CMK (cell line): ENCODE results near the gene MN1.

Experiments
- DNase-seq: peaks from one replicate; pipeline ENCODE4 v3.0.0-alpha.2; 2010; ENCODE audit warnings: low read depth

MN1 gene

GRCh38 chr22:27740202-27740748, 61.3 kb downstream of the MN1 start:
- DNase-seq = no peak

- no peak for DNase-seq
Measured at GRCh38 chr22:27737521-27737920, 64.0 kb downstream of the MN1 start.

- DNase-seq = no peak
Measured at GRCh38 chr22:27734066-27734465, 67.5 kb downstream of the MN1 start.

GRCh38 chr22:27732841-27733240, 68.7 kb downstream of the MN1 start:
- DNase-seq = no peak

DNA sequence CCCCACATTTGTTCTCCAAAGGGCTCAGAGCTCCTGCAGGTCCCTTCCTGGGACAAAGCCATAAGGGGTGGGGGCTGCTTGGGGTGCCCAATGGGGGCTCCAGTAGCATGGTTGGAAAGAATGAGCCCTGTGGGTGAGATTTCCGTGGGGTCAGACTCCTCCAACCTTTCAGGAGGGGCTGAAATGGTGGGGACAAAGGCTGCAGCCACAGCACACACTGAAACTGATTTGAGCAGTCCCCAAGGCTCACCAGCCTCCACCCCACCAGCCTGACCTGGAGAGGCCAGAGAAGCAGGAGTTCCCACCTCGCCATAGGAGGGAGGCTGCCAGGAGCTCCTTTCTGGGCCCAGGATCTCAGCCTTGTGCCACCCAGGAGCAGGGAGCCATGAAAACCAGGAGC, 69.2 kb downstream of the MN1 start:
- DNase-seq = no peak

DNA sequence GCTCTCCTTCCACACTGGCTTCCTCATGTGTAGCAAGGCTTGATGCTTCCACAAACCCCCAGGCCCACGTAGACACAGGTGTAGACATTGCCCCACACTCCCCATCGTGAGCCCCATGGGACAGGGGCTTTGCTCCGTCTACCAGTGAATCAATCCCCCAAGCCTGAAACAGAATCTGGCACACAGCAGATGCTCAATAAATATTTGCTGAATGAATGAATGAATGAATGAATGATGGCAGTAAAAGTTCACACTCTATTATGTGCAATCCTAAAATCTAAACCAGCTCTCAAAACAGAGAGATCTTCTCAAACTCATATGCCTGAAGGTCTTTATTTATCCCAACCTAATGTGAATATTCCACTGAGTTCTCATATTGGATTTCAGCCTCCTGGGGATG, 69.9 kb downstream of the MN1 start:
- DNase-seq = no peak

- DNase-seq = no peak
Measured at GRCh38 chr22:27730641-27731433, 70.7 kb downstream of the MN1 start.

- no peak for DNase-seq
Measured at GRCh38 chr22:27729246-27729645, 72.3 kb downstream of the MN1 start.

DNA sequence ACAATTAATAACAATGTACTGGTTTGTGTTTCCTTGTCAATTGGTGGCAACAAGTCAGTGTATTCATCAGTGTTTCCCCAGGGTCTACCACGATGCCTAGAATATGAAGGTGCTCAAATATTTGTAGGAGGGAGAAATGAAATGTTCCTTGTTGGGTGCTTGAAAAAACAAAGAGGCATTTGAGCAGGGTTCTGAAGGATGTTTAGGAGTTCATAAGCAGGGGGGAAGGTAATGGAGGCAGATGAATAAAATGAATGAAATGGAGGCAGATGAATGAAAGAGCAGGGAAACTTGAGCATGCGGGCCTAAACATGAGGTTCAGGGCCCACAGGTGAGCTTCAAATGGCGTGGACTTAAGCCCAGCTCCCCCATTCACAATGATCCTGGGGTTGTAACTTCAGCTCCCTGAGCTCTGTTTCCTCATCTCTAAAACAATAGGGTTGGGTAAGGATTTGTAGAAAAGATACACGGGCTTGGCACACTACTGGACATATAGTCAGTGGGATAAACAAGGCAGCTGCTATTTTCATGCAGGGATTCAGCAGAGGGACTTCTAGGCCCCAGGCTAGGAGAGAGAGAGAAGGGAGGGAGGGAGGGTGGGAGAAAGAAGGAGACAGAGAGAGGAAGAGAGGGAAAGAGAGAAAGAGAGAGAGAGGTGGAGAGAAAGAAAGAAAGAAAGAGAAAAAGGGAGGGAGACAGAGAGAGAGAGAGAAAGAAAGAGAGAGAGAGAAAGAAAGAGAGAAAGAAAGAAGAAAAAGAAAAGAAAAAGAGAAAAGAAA, 73.7 kb downstream of the MN1 start:
- DNase-seq = no peak

GRCh38 chr22:27726686-27727449, 74.7 kb downstream of the MN1 start:
- DNase-seq = peak; percentile 81

DNA sequence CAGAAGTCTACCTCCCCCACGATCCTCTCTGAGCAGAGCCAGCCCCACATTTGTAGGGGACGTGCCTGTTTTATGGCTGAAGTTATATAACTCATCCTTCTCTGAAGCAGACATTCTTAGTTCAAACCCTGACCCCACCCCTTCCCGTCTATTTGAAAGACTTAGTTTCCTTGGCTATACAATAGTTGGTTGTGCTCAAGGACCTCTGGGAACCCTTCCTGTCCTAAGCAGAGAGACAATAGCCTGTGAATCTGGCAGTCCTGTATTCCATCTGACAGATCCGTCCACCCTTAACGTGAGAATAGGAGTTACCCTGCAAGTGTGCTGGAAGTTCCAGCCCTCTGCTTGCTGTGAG, 75.2 kb downstream of the MN1 start:
- DNase-seq = no peak

DNA sequence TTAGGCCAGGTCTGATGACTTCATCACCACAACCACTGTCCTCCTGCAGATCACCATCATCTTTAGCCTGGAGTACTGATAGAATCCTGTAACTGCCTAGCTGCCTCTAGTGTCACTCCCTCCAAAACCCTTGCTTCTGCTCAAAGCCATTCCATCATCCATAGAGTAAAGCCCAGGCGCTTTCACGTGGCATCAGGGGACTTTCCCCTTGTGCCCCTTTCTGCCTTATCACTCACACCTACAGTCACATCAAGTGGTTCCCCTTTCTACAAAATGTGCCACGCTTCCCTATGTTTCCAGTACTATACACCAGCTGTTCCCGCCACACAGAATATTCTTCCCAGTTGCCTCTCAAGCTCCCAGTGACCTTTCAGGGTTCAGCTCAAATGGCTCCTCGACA, 75.9 kb downstream of the MN1 start:
- no peak for DNase-seq

DNA sequence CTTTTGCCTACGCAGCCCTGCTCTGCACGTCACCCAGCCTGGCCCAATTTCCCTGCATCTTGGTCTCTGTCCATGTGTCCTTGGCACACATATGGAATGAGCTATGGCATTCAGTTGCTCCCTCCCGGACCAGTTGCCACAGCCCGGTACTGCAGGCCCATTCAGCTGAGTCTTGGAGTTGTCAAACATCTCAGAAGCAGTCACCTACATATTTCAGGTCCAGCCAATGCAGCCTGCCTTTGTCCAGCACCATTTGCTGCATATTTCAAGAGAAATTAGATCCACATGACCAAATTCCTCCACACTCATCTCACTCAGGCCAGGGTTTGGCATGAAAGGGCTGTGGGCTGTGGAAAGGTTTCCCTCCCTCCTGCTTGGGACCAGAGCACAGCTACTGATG, 76.8 kb downstream of the MN1 start:
- DNase-seq = no peak

- DNase-seq = no peak
Measured at GRCh38 chr22:27724157-27724556, 77.4 kb downstream of the MN1 start.

- DNase-seq = no peak
Measured at GRCh38 chr22:27723708-27724107, 77.8 kb downstream of the MN1 start.

DNA sequence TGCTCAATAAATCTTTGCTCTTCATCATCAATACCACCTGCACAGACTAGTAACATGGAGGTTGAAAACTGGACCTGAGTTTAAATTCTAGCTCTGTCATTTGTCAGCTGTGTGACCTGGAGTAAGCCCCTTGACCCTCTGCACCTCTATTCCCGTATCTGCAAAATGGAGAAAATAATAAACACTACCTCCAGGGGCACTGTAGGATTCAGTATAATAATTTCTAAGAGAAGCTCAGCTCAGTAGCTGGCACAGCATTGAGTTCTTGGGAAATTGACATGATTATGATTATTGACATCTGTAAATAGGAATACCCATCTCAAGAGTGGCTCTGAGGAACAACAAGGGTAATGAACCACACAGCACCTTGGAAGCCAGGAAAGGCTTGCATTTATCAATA, 78.4 kb downstream of the MN1 start:
- DNase-seq = no peak

- DNase-seq = no peak
Measured at GRCh38 chr22:27720860-27721259, 80.7 kb downstream of the MN1 start.

DNA sequence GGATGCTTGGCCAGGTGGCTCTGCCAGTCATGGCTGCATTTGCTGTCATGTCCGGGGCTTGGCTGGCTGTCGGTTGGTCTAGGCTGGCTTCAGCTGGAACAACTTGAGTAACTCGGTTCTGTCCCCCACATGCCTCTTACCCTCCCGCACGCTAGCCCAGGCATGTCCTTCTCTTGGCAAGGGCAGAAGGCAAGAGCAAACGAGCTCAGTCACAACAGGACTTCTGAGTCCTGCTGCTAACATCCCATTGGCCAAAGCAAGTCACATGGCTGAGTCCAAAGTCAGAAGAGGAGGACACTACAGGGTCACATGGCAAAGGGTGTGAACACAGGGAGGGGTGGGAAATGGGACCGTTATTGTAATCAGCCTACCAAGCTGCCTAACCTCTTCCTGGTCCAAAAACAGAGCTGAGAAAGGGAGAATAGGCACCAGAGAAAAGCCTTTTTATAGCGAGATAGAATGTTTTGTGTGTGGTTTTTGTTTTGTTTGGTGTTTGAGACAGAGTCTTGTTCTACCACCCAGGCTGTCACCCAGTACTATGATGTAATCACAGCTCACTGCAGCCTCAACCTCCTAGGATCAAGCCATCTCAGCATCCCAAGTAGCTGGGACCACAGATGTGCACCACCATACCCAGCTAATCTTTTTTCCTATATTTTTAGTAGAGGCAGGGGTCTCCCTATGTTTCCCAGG, 81.9 kb downstream of the MN1 start:
- peak; percentile 76 for DNase-seq

GRCh38 chr22:27719036-27719347, 82.6 kb downstream of the MN1 start:
- DNase-seq = no peak

GRCh38 chr22:27718186-27719035, 83.1 kb downstream of the MN1 start:
- no peak for DNase-seq

- no peak for DNase-seq
Measured at GRCh38 chr22:27717094-27717493, 84.5 kb downstream of the MN1 start.
